ENCODE measurements around the gene MYBPC2.
"Not testable (repeated sequence)": the region's sequence is repeated elsewhere in the genome, so short reads cannot be mapped to it uniquely, and the experiment has no call there.

Gene MYBPC2

DNA sequence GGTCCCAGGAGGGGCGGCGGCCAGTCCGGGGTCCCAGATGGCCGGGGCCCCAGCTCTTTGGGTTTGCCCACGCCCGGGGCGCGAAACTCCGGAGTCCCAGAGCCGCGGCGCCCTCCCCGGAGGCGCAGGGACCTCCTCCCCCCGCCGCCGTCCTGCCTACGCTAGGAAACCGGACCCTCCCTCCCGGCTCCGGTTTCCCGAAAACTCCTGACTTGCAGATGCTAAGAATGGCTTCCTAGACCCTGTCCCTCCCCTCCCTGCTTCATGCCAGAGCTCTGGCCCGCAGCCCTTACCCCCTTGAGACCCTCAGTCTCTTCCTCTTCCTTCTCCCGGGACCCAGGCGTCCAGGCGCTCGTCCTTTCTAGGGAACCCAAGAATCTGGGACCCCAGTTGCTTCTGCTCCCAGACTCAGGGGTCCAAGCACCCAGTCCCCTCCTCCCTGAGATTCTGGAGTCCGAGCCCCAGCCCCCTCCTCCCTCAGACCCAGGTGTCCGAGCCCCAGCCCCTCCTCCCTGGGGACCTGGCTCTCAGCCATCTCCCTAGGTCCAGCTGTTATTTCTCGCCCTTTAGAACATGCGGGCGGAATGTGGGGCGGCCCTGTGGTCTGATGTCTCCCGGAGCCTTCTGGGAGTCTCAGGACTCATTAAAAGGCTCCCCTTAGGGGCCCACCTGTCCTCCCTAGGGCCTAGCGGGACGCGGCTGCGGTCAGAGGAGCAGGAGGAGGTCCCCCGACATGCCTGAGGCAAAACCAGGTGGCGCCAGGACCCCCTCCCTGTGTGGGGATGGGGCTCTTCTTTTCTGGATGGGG, at the start of gene MYBPC2:
TSS of gene MYBPC2 (plus strand) at position 672 of the 808 bp plus-strand sequence. CDS start at position 734, 62 bp downstream.
- peak; percentile 17 for DNase-seq (ENCODE audit: low read depth)

DNA sequence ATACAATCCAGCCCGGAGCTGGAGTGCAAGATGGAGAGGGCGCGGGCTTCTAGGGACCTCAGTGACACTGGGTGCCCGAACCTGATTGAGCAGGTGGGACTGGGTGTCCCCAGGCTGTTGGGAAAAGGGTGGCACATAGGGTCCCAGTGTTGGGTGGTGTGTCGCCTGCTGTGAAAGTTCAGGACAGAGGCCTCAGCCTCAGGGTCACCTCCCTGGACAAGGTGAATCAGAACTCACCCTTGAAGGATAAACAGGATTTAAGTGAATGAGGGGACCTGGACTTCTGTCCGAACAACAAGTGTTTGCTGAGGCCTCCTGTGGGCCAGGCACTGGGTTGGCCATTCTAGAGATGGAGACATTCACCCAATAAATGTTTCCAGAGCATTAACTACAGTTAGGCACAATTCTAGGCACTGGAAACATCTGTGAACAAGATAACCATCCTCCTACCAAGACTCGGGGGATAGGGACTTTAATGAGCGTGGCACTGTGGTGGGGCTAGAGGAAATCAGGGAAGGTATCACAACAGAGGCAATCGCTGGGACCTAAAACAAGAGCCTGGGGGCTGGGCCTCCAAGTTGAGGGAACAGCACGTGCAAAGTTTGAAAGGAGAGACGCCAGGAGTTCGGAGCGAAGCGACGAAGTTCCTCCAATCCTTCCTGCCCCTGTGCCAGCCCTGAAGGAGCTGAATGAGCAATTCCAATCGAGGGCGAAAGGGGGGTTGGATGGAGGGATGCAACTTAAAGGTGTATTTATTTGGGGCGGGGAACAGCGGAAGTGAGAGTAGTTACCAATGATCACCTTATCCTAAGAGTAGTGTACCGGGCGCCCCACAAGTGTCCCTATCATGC, 49.5 kb upstream of the MYBPC2 start:
- peak; percentile 9 for DNase-seq (ENCODE audit: low read depth)

- DNase-seq (ENCODE audit: low read depth), result peak; percentile 97
These were observed 48.6 kb upstream of the MYBPC2 start, which contains the start of gene POLD1 for GRCh38 chr19:50383852-50384684. POLD1 (plus strand) TSS chr19:50384347; CDS start chr19:50398852, 14,505 bp downstream.

DNA sequence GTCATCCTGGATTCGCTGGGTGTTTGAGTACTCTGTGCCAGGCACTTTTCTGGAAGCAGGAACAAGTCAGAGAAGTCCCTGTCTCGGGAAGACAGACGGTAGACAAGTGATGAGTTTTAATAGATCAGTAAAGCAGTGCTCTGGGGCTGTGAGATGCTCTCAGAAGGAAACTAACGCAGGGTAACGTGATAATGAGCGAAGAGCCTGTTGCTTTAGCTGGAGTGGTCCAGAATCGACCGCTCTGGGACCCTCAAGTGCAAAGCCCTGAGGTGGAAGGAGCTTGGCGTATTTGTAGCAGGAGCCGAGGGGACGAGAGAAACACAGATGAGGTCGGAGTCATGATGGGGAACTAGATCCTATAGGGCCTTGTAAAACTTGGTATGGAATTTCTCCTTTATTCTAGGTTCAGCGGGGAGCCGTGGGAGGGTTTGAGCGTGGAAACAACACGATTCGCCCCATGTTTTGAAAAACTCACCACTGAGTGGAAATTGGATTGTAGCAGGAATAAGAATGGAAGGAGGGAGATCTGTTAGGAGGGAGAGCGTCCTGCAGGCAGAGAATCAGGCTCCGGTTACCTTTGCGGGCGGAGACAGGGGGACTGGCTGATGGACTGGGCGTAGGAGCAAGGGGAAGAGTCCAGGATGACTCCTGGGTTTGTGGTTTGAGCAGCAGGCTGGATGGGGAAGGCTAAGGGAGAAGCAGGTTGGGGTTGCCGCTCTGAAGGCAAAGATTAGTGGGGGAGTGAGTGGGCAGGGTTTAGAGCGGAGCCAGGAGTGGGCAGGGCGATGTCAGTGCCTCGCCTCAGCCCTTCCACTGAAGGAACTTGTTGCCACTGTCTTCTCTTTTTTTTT, 47.8 kb upstream of the MYBPC2 start:
- DNase-seq (ENCODE audit: low read depth), result peak; percentile 46

DNA sequence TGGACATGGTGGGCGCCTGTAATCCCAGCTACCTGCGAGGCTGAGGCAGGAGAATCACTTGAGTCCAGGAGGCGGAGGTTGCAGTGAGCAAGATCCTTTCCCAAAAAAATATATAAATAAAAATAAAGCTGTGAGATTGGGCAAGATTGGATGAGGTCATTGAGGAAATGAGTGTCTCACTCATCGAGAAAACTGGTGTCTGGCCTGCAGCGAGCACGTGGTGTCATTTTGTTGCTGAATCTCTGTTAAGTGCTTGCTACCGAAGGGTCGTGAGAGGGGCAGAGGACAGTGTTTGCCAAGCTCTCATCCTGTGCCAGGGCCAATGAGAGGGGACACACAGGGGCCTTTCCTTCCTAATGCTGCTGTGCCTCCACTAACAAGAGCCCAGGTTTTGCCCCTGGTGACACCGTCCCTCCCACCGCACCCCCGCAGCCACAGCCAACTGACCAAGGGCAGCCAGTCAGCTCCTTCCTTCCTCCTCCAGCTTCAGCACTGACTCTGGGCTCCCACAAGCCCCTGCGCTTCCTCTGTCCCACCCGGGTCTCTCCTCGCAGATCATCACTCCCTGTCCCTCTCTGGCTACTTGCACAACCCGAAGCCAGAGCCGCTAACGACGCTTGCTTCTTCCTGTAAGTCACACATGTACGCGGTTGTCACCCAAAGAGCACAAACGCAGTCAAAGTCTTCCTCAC, 45.4 kb upstream of the MYBPC2 start:
- DNase-seq (ENCODE audit: low read depth), result peak; percentile 80

DNA sequence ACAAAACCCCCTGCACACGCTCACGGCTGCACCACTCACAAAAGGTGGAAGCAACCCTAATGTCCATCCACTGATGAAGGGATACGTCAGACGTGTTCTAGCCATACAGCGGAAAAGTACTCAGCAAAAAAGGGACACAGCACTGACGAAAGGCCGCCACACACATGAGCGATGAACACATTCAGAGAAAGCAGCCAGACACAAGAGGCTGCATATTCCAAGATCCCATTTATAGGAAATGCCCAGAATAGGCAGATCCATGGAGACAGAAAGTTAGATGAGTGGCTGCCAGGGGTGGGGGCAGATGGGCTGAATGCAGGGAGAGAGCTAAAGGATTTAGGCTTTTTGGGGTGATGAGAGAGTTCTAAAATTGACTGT, 44.8 kb upstream of the MYBPC2 start:
- no peak for DNase-seq (ENCODE audit: low read depth)

- DNase-seq (ENCODE audit: low read depth), result not testable (repeated sequence)
These were observed 42.4 kb upstream of the MYBPC2 start for GRCh38 chr19:50390295-50390694.

DNA sequence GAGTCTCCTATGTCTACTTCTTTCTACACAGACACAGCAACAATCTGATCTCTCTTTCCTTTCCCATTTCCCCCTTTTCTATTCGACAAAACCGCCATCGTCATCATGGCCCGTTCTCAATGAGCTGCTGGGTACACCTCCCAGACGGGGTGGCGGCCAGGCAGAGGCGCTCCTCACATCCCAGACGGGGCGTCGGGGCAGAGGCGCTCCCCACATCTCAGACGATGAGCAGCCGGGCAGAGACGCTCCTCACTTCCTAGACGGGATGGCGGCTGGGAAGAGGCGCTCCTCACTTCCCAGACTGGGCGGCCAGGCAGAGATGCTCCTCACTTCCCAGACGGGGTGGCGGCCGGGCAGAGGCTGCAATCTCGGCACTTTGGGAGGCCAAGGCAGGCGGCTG, 41.7 kb upstream of the MYBPC2 start:
- not testable (repeated sequence) for DNase-seq (ENCODE audit: low read depth)

GRCh38 chr19:50392759-50393158, 39.9 kb upstream of the MYBPC2 start:
- no peak for DNase-seq (ENCODE audit: low read depth)

DNA sequence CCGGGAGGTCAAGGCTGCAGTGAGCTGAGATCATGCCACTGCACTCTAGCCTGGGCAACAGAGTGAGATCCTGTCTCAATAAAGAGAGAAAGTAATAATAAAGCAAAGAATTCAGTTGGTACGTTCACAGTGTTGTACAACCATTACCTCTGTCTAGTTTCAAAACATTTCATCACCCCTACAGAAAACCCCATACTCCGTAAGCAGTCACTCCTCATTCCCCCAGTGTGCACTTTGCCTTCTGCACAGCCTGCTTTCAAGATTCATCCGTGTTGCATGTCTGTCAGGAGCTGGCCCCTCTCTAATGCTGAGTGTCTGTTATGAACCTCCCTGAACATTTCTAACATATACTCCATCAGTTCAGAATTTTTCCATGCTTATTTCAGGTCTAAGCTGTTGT, 39.1 kb upstream of the MYBPC2 start:
- no peak for DNase-seq (ENCODE audit: low read depth)

DNA sequence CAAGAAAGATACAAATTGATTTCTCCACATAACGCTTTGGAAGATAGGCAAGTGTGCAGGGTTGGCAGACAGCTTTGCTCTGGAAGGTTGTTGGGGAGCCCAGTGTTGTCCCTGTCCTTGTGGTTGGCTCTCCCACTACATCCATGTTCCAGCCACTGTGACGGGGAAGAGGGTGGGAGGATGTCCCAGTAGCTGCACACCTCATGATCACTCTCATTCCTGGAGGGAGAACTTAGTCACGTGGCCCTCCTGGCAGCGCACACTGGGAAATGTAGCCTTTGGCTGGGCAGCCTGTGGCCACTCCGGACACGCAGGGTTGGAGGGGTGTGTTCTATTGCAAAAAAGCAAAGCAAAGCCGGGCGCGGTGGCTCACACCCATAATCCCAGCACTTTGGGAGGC, 38.7 kb upstream of the MYBPC2 start:
- no peak for DNase-seq (ENCODE audit: low read depth)

GRCh38 chr19:50398675-50399367, 33.9 kb upstream of the MYBPC2 start:
- no peak for DNase-seq (ENCODE audit: low read depth)

- no peak for DNase-seq (ENCODE audit: low read depth)
These were observed 33.3 kb upstream of the MYBPC2 start for GRCh38 chr19:50399368-50399745.

GRCh38 chr19:50401605-50402450, 30.9 kb upstream of the MYBPC2 start:
- no peak for DNase-seq (ENCODE audit: low read depth)

GRCh38 chr19:50402544-50403301, 30.0 kb upstream of the MYBPC2 start:
- no peak for DNase-seq (ENCODE audit: low read depth)

DNA sequence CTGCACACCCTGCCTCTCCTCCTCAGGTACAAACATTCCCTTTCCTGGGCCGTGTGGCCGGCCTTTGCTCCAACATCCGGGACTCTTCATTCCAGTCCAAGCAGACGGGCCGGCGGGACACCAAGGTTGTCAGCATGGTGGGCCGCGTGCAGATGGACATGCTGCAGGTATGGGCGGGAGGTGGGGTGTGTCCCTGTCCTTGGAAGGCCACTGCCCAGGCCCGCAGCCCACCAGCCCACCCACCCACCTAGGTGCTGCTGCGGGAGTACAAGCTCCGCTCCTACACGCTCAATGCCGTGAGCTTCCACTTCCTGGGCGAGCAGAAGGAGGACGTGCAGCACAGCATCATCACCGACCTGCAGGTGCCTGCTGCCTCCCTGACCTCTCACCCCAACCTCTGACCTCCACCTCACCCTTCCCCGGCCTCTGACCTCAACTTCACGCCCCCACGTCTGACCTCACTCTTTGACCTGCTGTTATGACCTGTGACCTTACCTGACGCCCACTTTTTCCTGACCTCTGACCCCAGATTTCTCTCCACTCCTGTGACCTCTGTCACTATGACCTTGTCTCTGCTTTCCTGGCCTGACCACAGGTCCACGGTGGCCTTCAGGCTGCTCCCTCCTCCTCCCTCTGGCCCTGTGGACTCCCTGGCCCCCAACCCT, 26.4 kb upstream of the MYBPC2 start:
- no peak for DNase-seq (ENCODE audit: low read depth)

DNA sequence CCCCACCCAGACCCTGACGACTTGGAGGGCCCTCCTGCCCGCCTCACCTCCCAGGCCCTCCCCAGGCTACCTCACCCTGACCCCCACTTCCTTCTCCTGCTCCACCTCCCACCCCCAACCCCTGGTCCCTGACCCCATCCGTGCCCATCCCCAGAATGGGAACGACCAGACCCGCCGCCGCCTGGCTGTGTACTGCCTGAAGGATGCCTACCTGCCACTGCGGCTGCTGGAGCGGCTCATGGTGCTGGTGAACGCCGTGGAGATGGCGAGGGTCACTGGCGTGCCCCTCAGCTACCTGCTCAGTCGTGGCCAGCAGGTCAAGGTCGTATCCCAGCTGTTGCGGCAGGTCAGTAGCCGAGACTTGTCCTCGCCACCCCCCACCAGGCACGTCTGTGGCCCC, 25.9 kb upstream of the MYBPC2 start:
- DNase-seq (ENCODE audit: low read depth), result no peak

GRCh38 chr19:50409347-50409746, 23.3 kb upstream of the MYBPC2 start:
- DNase-seq (ENCODE audit: low read depth), result no peak

Measured in iris pigment epithelial cell (primary cell).